HFF-Myc (cell line): Measurements from ENCODE around the gene PRF1.
"Not testable (repeated sequence)": the region's sequence is repeated elsewhere in the genome, so short reads cannot be mapped to it uniquely, and the experiment has no call there.

Experiments
- DNase-seq: peaks from one replicate; pipeline ENCODE4 v3.0.0-alpha.2; 2011; ENCODE audit warnings: low read depth; ENCODE audit errors: extremely low read depth
- H3K4me3 ChIP-seq: replicated peaks from 2 replicates; pipeline ENCODE4 v1.5.1; 2011; ENCODE audit warnings: low read depth, mild to moderate bottlenecking, control low read depth, low read length
- CTCF ChIP-seq: IDR thresholded peaks from 2 replicates; pipeline ENCODE4 v1.5.1; 2012; ENCODE audit warnings: mild to moderate bottlenecking, low read depth, low read length, control low read depth; ENCODE audit errors: missing control alignments

PRF1 gene

GRCh38 chr10:70583669-70584037, 18.9 kb downstream of the PRF1 start:
- no peak overlapping the region for H3K4me3 ChIP-seq
- TF ChIP-seq CTCF = no peak
- no peak for DNase-seq

- no peak overlapping the region for H3K4me3 ChIP-seq
- TF ChIP-seq CTCF = no peak
- DNase-seq = no peak
These were observed 19.5 kb downstream of the PRF1 start for GRCh38 chr10:70582793-70583668.

- not testable (repeated sequence) for H3K4me3 ChIP-seq, DNase-seq
These were observed 21.4 kb downstream of the PRF1 start for GRCh38 chr10:70581176-70581575.

- no peak overlapping the region for H3K4me3 ChIP-seq
- TF ChIP-seq CTCF = no peak
- DNase-seq = no peak
These were observed 23.1 kb downstream of the PRF1 start for GRCh38 chr10:70579234-70580002.

- no peak for DNase-seq
- H3K4me3 ChIP-seq = no peak overlapping the region
These were observed 24.1 kb downstream of the PRF1 start for GRCh38 chr10:70578371-70578947.

GRCh38 chr10:70576803-70577517, 25.6 kb downstream of the PRF1 start:
- no peak for TF ChIP-seq CTCF
- no peak for DNase-seq
- no peak overlapping the region for H3K4me3 ChIP-seq

More at GRCh38 chr10:70578371-70578947, 24.1 kb downstream of the PRF1 start:
- no peak for TF ChIP-seq CTCF
